A549 (cell line): ENCODE measurements around the gene MTHFD2L.

Experiments used
- CTCF ChIP-seq: fragments of >200 bp; sonication (Bioruptor Twin); formaldehyde crosslinking; IDR thresholded peaks from 3 replicates; pipeline ENCODE4 v1.5.1; 2016
- EP300 ChIP-seq, 2 experiments: fragments of >200 bp; sonication (Bioruptor Twin); formaldehyde crosslinking; IDR thresholded peaks; 2 replicates in 1 of 2; 3 replicates in 1 of 2; pipeline ENCODE4 v1.6.1; 2016 to 2017
- USF2 ChIP-seq: fragments of 450-650 bp; IDR thresholded peaks from 2 replicates; pipeline ENCODE4 v1.6.1; 2014; ENCODE audit warnings: antibody characterized with exemption
- ZSCAN20 ChIP-seq: fragments of 250-450 bp; sonication (Bioruptor Pico); IDR thresholded peaks from 2 replicates; pipeline ENCODE4 v1.8.0; 2022; ENCODE audit warnings: mild to moderate bottlenecking, moderate library complexity

GRCh38 chr4:74287791-74288190 is 129.9 kb downstream of the MTHFD2L start:
- TF ChIP-seq CTCF (no peak), USF2 (no peak), EP300 (IDR thresholded peaks at IDR 0.05) (no peak), ZSCAN20 (CRISPR knock-in tag) (no peak)
